NCI-H1436 treated with DMSO at 0.1 percent for 48 hours (cell line): Measurements from ENCODE around the gene TIMM23.

Source experiments
- DNase-seq: peaks from one replicate; lab custom pipeline; 2025; lab: John Stamatoyannopoulos, UW

Gene TIMM23

GRCh38 chr10:46052791-46053375, 80.6 kb downstream of the TIMM23 start:
- DNase-seq, result no peak
